Vagina (tissue), 2 donors: ENCODE measurements around the gene CTXN2.

ENCODE experiments used
- CTCF ChIP-seq, 3 experiments: fragments of 450-650 bp in 2 of 3; fragments of 200-600 bp in 1 of 3; sonication (generic) in 1 of 3; IDR thresholded peaks; one replicate each; pipeline ENCODE4 v1.5.1; 2017 to 2019; ENCODE audit warnings: antibody characterized with exemption in 3 of 3, mild to moderate bottlenecking in 2 of 3, moderate library complexity in 2 of 3
- POLR2A ChIP-seq, 2 donors: fragments of 450-650 bp; IDR thresholded peaks; one replicate each; pipeline ENCODE4 v1.6.1; 2017; ENCODE audit warnings: antibody characterized with exemption in 2 of 2, mild to moderate bottlenecking in 2 of 2, moderate library complexity in 2 of 2

DNA sequence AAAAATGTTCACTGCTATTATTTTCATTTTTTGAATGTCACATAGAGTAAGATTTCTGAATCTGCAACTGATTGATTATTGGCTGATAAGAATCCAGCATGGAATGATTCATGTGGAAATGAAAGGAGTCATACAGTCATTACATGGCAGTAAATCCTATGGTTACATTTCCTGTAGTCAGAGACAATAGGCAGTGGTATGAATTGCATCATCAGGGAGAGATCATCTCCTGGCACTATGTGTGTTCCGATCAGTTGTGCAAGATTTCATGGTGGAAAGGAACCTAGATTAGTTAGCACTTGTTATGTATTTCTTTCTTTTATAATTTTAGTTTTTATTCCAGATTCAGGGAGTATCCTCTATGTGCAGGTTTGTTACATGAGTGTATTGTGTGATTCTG lies 53.5 kb downstream of the CTXN2 start:
- TF ChIP-seq CTCF (IDR thresholded peaks at IDR 0.05): no peak
- TF ChIP-seq POLR2A (IDR thresholded peaks at IDR 0.05): no peak
